Measurements from ENCODE around the gene ADGRD2.

DNA sequence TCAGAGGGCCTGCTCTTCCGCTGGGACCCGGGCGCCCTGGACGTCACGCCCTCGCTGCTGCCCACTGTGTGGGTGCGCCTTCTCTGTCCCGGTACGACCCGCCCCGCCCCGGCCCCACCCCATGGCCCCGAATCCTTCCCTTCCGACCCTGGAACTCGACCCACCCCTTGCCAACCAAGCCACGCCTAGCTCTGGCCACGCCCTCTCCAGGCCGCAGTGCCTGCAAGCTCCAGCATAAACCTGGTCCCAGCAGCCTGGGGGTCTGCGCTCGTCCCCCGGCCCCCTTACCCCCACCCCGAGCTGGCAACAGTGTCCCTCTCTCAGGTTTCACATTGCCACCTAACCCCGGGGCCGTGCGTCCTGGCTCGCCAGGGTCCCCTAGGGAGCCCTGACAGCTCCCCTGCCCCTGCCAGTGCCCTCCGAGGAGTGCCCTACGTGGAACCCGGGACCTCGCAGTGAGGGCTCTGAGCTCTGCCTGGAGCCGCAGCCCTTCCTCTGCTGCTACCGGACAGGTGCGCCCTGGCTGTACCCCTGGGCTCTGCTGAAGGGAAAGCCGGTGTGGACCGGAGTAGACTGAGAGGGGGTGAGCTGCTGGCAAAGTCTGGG, 3.4 kb downstream of the ADGRD2 start:
- TF ChIP-seq REST (IDR thresholded peaks at IDR 0.05; ENCODE audit: insufficient read depth in 1 of 2, low read depth in 2 of 2, low read length in 2 of 2) (no peak), POLR2AphosphoS5 (IDR thresholded peaks at IDR 0.05; ENCODE audit: low read depth, low read length) (no peak)

Measured in PFSK-1 (cell line).